ENCODE data around the gene FREM2.

DNA sequence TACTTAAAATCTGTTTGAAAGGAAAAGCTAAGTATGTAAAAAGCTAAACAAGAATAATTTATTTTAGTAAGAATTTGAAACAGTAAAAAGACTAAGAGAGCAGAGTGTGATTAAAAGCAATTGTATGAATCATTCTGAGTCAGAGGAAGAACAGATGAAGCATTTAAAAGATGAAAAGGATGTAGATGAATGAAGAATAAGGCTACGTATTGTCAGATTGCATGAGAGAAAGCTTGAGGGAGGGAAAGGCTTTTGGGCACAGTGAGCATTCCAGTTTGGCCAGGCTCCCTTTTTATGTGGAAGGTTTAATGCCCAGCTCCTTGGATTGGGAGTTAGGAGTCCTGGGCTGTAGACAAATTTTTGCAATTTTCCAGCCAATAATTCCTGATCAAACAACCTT lies 117.7 kb downstream of the FREM2 start:
- TF ChIP-seq, protein P1, sequence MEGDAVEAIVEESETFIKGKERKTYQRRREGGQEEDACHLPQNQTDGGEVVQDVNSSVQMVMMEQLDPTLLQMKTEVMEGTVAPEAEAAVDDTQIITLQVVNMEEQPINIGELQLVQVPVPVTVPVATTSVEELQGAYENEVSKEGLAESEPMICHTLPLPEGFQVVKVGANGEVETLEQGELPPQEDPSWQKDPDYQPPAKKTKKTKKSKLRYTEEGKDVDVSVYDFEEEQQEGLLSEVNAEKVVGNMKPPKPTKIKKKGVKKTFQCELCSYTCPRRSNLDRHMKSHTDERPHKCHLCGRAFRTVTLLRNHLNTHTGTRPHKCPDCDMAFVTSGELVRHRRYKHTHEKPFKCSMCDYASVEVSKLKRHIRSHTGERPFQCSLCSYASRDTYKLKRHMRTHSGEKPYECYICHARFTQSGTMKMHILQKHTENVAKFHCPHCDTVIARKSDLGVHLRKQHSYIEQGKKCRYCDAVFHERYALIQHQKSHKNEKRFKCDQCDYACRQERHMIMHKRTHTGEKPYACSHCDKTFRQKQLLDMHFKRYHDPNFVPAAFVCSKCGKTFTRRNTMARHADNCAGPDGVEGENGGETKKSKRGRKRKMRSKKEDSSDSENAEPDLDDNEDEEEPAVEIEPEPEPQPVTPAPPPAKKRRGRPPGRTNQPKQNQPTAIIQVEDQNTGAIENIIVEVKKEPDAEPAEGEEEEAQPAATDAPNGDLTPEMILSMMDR (IDR thresholded peaks at IDR 0.05; ENCODE audit: poor library complexity) = no peak
- no peak for TF ChIP-seq EZH2 (IDR thresholded peaks at IDR 0.05; ENCODE audit: borderline replicate concordance)

Measured in hepatocyte (in vitro differentiated cells).